CD8-positive, alpha-beta memory T cell (primary cell): ENCODE measurements around the gene GARIN5B. TPM values are rescaled to one million over a fixed set of nuclear protein-coding genes. Genes with fewer than 3 reads are reported as not detected.
"Not testable (repeated sequence)": the region's sequence is repeated elsewhere in the genome, so short reads cannot be mapped to it uniquely, and the experiment has no call there.

Experiments used
- CTCF ChIA-PET: fragments of 350-600 bp; sonication (Branson Sonifier 250); formaldehyde crosslinking; loops from one replicate; lab custom pipeline; 2021; ENCODE audit warnings: antibody characterized with exemption; lab: Charles Lee
- POLR2A ChIA-PET: fragments of 350-600 bp; sonication (Branson Sonifier 250); formaldehyde crosslinking; loops from one replicate; lab custom pipeline; 2021; ENCODE audit warnings: antibody characterized with exemption; lab: Charles Lee
- DNase-seq, 5 donors: peaks; one replicate each; pipeline versions ENCODE4 v3.0.0 to v3.0.0-alpha.2; 2020 to 2022; ENCODE audit warnings: mixed read lengths in 1 of 5
- H3K27ac ChIP-seq: one replicate; pipeline ENCODE4 v1.7.0; 2013; ENCODE audit warnings: low read depth, mild to moderate bottlenecking, low read length, moderate library complexity
- H3K27me3 ChIP-seq: 2 replicates; pipeline ENCODE4 v1.7.0; 2013; ENCODE audit warnings: low read length, mild to moderate bottlenecking; ENCODE audit not compliant: insufficient read depth, poor library complexity, severe bottlenecking
- H3K36me3 ChIP-seq: 2 replicates; pipeline ENCODE4 v1.7.0; 2013; ENCODE audit warnings: mild to moderate bottlenecking, low read length, moderate library complexity; ENCODE audit not compliant: insufficient read depth
- H3K4me1 ChIP-seq: 2 replicates; pipeline ENCODE4 v1.7.0; 2013; ENCODE audit warnings: mild to moderate bottlenecking, low read length, moderate library complexity; ENCODE audit not compliant: insufficient read depth
- H3K4me3 ChIP-seq: 2 replicates; pipeline ENCODE4 v1.7.0; 2013; ENCODE audit warnings: mild to moderate bottlenecking, low read length
- H3K9me3 ChIP-seq: 2 replicates; pipeline ENCODE4 v1.7.0; 2013; ENCODE audit warnings: mild to moderate bottlenecking, low read length
- H3K27ac Mint-ChIP-seq, 8 donors: one replicate each; pipeline ENCODE4 v1.8.0; 2020 to 2021; ENCODE audit warnings: mixed read lengths in 8 of 8, mild to moderate bottlenecking in 6 of 8, inconsistent platforms in 3 of 8, moderate library complexity in 3 of 8
- H3K27me3 Mint-ChIP-seq, 2 donors: one replicate each; pipeline ENCODE4 v1.8.0; 2020 to 2021; ENCODE audit warnings: mixed read lengths in 2 of 2, mild to moderate bottlenecking in 1 of 2, moderate library complexity in 1 of 2
- H3K36me3 Mint-ChIP-seq, 3 donors: one replicate each; pipeline ENCODE4 v1.8.0; 2020 to 2021; ENCODE audit warnings: mixed read lengths in 3 of 3, inconsistent platforms in 1 of 3, mild to moderate bottlenecking in 1 of 3
- H3K4me1 Mint-ChIP-seq, 3 donors: one replicate each; pipeline ENCODE4 v1.8.0; 2020 to 2021; ENCODE audit warnings: mixed read lengths in 3 of 3, inconsistent platforms in 1 of 3, mild to moderate bottlenecking in 1 of 3
- H3K4me3 Mint-ChIP-seq, 7 donors: one replicate each; pipeline ENCODE4 v1.8.0; 2020 to 2021; ENCODE audit warnings: mixed read lengths in 7 of 7, mild to moderate bottlenecking in 6 of 7, moderate library complexity in 4 of 7, inconsistent platforms in 2 of 7
- H3K9me3 Mint-ChIP-seq, 5 donors: one replicate each; pipeline ENCODE4 v1.8.0; 2020 to 2022; ENCODE audit warnings: mixed read lengths in 5 of 5, mild to moderate bottlenecking in 3 of 5, moderate library complexity in 2 of 5, inconsistent platforms in 1 of 5
- polyA plus RNA-seq: library from polyadenylated mRNA; unstranded; fragments of 300-500 nt; fragmentation: Illumina TruSeq; gene quantifications from one replicate; pipeline ENCODE4 v1.2.3, GENCODE V29; 2021
- total RNA-seq, 2 experiments: library from RNA; stranded (reverse); gene quantifications; one replicate each; pipeline ENCODE4 v1.2.3, GENCODE V29; 2021

GARIN5B gene
- total and polyA plus RNA-seq, 3 experiments from 2014 or later, result not detected

GRCh38 chr19:55406091-55406825 lies 43.2 kb upstream of the GARIN5B start:
- Histone ChIP-seq H3K27me3 (no peaks in the 10 kb centered on the region), H3K27ac (peak overlapping the region; percentile 99), H3K36me3 (peaks cover 30% of the 10 kb centered on the region), H3K9me3 (no peaks in the 10 kb centered on the region), H3K4me1 (peaks cover 22% of the 10 kb centered on the region), H3K4me3 (peak overlapping the region; percentile 79)
- Mint-ChIP-seq H3K27ac (peak overlapping the region; percentile 84 to 99 (median 90)), H3K4me1 (peaks cover 29 to 41% (median 38%) of the 10 kb centered on the region in 3 donors), H3K4me3 (peak overlapping the region; percentile 82 to 96 (median 85)), H3K36me3 (peaks cover 12 to 52% (median 22%) of the 10 kb centered on the region in 3 donors), H3K9me3 (peaks cover 0 to 4% (median 0%) of the 10 kb centered on the region in 5 donors), H3K27me3 (peaks cover 0 to 2% of the 10 kb centered on the region in 2 donors)
- POLR2A ChIA-PET, result interaction anchor here (1.0 to 2.8 kb wide), 5 partner anchors 17 to 55 kb away, joined by 3 to 14 read pairs (median 7); partner anchors contain the start of genes ISOC2, RPL28 and TMEM238
- DNase-seq, result no peak
- CTCF ChIA-PET, result interaction anchor here (1.0 kb wide), 1 partner anchor 17 kb away, joined by 3 read pairs; no protein-coding TSS in a partner anchor

GRCh38 chr19:55405638-55406037 lies 42.6 kb upstream of the GARIN5B start:
- Mint-ChIP-seq H3K27ac (peak overlapping the region in 6 of 8 donors; percentile 45 to 99 (median 88)), H3K36me3 (peaks cover 12 to 58% (median 22%) of the 10 kb centered on the region in 3 donors), H3K9me3 (peaks cover 0 to 4% (median 0%) of the 10 kb centered on the region in 5 donors), H3K4me1 (peaks cover 29 to 41% (median 38%) of the 10 kb centered on the region in 3 donors), H3K27me3 (peaks cover 0 to 2% of the 10 kb centered on the region in 2 donors), H3K4me3 (peak overlapping the region; percentile 82 to 96 (median 85))
- no peaks in the 10 kb centered on the region for H3K27me3 ChIP-seq
- DNase-seq, result no peak
- no peak overlapping the region for H3K4me3 ChIP-seq
- H3K4me1 ChIP-seq, result peaks cover 22% of the 10 kb centered on the region
- peaks cover 30% of the 10 kb centered on the region for H3K36me3 ChIP-seq
- no peaks in the 10 kb centered on the region for H3K9me3 ChIP-seq
- H3K27ac ChIP-seq, result peak overlapping the region; percentile 99
- CTCF ChIA-PET, result interaction anchor here (1.0 kb wide), 1 partner anchor 16 kb away, joined by 3 read pairs; no protein-coding TSS in a partner anchor
- POLR2A ChIA-PET, result interaction anchor here (1.0 to 2.8 kb wide), 4 partner anchors 16 to 56 kb away, joined by 3 to 12 read pairs (median 6); partner anchors contain the start of genes ISOC2, RPL28 and TMEM238

GRCh38 chr19:55402509-55402908 lies 39.4 kb upstream of the GARIN5B start:
- Mint-ChIP-seq H3K9me3 (no peaks in the 10 kb centered on the region), H3K27me3 (peaks cover 0 to 2% of the 10 kb centered on the region in 2 donors), H3K27ac (no peak overlapping the region), H3K4me3 (no peak overlapping the region), H3K4me1 (peaks cover 22 to 32% (median 32%) of the 10 kb centered on the region in 3 donors), H3K36me3 (peaks cover 10 to 59% (median 15%) of the 10 kb centered on the region in 3 donors)
- Histone ChIP-seq H3K27me3 (no peaks in the 10 kb centered on the region), H3K36me3 (peaks cover 35% of the 10 kb centered on the region), H3K4me3 (no peak overlapping the region), H3K4me1 (peaks cover 16% of the 10 kb centered on the region), H3K9me3 (no peaks in the 10 kb centered on the region), H3K27ac (no peak overlapping the region)
- no peak for DNase-seq
- ChIA-PET CTCF (no interaction called here), POLR2A (no interaction called here)

- Histone ChIP-seq H3K36me3 (peaks cover 35% of the 10 kb centered on the region), H3K4me1 (peaks cover 10% of the 10 kb centered on the region)
- CTCF ChIA-PET, result interaction anchor here (1.3 to 2.4 kb wide), 4 partner anchors 12 to 261 kb away, joined by 4 to 6 read pairs (median 4); no protein-coding TSS in a partner anchor
- H3K9me3 ChIP-seq, POLR2A ChIA-PET, H3K4me3 Mint-ChIP-seq, H3K27me3 Mint-ChIP-seq, H3K9me3 Mint-ChIP-seq, DNase-seq, H3K4me3 ChIP-seq, H3K27me3 ChIP-seq, H3K27ac ChIP-seq: not testable (repeated sequence)
- Mint-ChIP-seq H3K27ac (peak overlapping the region in 2 of 8 donors; percentile 12 to 38), H3K4me1 (peaks cover 18 to 26% (median 25%) of the 10 kb centered on the region in 3 donors), H3K36me3 (peaks cover 9 to 56% (median 13%) of the 10 kb centered on the region in 3 donors)
These were observed 38.3 kb upstream of the GARIN5B start for GRCh38 chr19:55401390-55401789.

- CTCF ChIA-PET, result interaction anchor here (1.2 to 2.4 kb wide), 6 partner anchors 10 to 260 kb away, joined by 3 to 6 read pairs (median 4); no protein-coding TSS in a partner anchor
- DNase-seq, result no peak
These were observed 37.4 kb upstream of the GARIN5B start for GRCh38 chr19:55400281-55401087.

GRCh38 chr19:55398200-55398925 lies 35.3 kb upstream of the GARIN5B start:
- Histone ChIP-seq H3K4me3 (no peak overlapping the region), H3K9me3 (no peaks in the 10 kb centered on the region), H3K4me1 (no peaks in the 10 kb centered on the region), H3K36me3 (peaks cover 23% of the 10 kb centered on the region), H3K27ac (no peak overlapping the region), H3K27me3 (no peaks in the 10 kb centered on the region)
- ChIA-PET CTCF (no interaction called here), POLR2A (no interaction called here)
- Mint-ChIP-seq H3K9me3 (no peaks in the 10 kb centered on the region), H3K36me3 (peaks cover 0 to 33% (median 8%) of the 10 kb centered on the region in 3 donors), H3K4me3 (peak overlapping the region in 5 of 7 donors; percentile 2 to 76 (median 57)), H3K27ac (peak overlapping the region in 3 of 8 donors; percentile 36 to 67 (median 39)), H3K4me1 (peaks cover 7 to 15% (median 12%) of the 10 kb centered on the region in 3 donors), H3K27me3 (no peaks in the 10 kb centered on the region)
- no peak for DNase-seq

More at GRCh38 chr19:55400281-55401087, 37.4 kb upstream of the GARIN5B start:
- Histone ChIP-seq H3K27ac (no peak overlapping the region), H3K27me3 (no peaks in the 10 kb centered on the region), H3K9me3 (no peaks in the 10 kb centered on the region), H3K4me3 (no peak overlapping the region), H3K4me1 (peaks cover 1% of the 10 kb centered on the region), H3K36me3 (peaks cover 35% of the 10 kb centered on the region)
- Mint-ChIP-seq H3K9me3 (no peaks in the 10 kb centered on the region), H3K27me3 (no peaks in the 10 kb centered on the region), H3K27ac (peak overlapping the region in 2 of 8 donors; percentile 72 to 73), H3K4me1 (peaks cover 9 to 17% (median 16%) of the 10 kb centered on the region in 3 donors), H3K36me3 (peaks cover under 1 to 47% (median 9%) of the 10 kb centered on the region in 3 donors), H3K4me3 (peak overlapping the region in 1 of 7 donors; percentile 27)
- POLR2A ChIA-PET, result interaction anchor here (0.9 to 1.4 kb wide), 2 partner anchors 7 to 9 kb away, joined by 3 read pairs; partner anchors contain the start of gene UBE2S
